HG03460 (cell line): ENCODE data around the gene ATP10A.

Source experiments
- ATAC-seq: cut with Tn5 transposase; IDR thresholded peaks from one replicate; pipeline ENCODE4 v1.9.1; 2021; ENCODE audit not compliant: unreplicated experiment

The ATP10A gene

DNA sequence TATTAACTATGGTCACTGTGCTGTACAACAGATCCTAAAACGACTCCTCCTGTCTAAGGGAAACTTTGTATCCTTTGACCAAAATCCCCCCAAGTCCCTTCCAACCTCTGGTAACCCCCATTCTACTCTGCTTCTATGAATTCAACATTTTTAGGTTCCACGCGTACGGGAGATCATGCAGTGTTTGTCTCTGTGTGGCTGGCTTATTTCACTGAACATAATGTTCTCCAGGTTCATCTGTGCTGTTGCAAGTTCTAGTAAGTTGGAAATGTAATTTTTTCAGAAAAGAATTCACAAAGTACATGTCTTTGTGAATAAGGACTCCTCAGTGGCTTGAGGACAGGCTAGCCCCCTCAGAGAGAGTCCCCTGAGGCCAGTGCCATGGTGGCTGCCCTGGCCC is 66.1 kb downstream of the ATP10A start:
- no peak for ATAC-seq

DNA sequence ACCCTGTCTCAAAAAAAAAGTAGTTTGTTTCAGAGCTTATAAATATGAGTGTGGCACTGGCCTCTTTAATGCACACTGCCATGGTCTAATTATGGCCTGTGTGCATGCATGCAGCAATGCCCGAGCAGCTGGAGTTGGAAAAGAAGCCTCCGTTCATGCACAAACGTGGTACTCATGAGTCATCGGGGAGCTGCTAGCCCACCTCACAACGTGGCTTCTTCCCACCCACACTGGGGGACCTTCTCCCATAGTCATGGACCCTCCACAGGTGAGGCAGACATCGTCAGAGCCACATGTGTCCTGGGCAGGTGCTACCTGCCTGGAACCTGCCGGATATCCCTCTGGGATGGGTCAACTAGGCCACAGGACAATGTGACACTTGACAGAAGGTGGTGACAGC is 66.7 kb downstream of the ATP10A start:
- ATAC-seq: no peak

DNA sequence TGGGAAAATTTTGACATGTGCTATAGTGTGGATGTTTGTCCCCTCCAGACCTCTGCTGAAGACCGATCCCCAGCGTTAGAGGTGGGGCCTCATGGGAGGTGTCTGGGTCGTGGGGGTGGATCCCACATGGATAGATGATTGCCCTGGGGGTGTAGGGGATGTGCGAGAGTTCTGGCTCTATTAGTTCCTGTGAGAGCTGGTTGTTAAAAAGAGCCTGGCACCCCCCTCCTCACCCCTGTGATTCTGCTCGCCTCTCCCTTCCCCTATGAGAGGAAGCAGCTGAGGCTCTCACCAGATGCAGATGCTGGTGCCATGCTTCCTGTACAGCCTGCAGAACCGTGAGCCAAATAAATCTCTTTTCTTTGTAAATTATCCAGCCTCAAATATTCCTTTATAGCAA is 67.4 kb downstream of the ATP10A start:
- ATAC-seq: no peak

DNA sequence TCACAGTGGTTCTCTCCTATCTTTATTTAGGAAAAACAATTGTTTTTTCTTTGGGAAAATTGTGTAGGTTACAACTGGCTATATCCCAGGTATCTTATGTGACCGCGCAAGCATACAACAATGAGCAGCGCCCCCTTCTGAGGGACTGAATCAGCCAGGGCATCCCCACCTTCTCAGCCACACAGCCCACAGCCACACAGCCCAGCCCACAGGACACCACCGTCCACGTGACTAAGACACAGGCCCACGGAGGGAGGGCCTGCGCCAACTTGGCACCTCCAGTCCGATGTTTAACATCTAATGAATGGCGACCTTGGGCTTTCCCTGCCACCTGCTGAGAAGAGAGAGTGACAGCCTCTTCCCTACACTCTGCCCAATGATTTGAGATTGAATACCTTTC is 68.1 kb downstream of the ATP10A start:
- ATAC-seq: no peak

DNA sequence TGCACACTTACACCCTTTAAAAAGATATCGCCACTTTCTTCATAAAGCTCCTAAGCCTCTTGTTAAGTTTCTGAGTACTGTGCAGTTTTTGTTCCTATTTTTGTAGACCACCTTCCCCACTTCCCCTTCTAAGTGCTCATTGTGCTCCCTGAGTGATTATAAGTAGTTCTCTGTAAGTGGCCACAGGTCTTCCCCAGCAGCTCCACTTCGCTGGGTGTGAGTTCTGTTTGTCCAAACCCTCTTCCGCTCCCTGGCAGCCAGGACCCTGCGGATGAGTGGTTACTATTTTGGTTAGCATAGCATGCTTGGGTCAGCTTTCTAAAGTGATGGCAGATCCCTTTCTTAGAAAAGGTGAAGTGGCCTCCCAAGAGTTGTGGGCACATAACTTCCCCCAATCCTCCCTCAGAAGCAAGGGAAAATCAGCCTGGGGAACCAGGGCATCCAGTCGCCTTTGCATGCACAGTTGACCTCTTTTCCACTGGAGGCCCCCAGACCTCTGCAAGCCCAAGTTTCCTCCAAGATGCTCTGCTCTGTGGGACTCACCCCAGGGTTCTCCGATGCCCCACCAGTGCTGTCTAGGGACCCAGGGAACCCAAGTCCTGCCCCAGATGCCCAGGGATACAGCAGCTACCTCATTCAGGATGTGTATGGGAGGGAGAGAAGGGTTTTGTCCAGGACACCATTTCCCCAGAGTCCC is 69.6 kb downstream of the ATP10A start:
- ATAC-seq: peak; percentile 90

DNA sequence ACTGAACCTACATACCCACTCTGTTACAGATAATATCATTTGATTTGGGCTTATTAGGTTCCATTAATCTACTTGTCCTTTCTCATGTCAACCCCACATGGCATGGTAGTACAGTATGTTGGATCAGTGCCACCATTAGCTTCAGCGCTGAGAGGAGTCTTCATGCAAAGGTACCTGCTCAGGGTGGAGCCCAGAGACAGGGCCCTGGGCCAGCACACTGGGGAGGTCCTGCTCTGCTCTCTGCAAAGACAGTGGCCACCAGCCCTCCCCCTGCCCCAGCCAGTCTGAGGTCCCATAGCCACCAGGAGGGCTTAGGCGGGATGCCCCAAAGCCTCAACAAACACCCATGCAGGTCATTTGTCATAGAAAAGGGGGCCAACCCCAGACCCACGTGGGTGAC is 71.0 kb downstream of the ATP10A start:
- no peak for ATAC-seq

DNA sequence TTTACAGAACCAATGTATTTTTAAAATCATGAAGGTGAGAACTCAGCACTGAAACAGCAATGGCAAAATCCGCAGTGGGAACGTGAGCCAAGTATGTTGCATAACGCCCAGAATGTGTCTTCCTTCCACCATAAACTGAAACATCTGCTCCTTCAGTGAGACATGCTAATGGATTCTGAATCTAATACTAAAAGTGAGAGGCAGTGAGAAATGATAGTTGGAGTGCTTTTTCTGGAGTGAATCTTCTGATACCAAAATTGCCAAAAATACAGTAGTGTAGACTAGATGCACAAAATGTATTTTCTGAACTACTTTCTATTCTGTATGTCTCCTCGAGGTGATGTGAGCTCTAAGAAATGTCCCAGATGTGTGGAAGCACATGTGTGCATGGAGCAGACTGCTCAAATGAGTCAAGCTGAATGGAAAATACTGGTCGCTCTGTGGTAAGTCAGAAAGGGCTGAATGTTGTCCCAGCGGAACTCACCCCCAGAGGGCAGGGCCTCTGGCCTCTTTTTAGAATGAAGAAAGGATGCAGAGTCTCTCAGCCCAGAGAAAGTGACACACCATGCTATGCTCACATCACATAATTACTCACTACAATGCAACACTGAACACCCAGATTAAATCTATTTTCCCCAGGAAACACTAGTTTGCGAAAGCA is 73.0 kb downstream of the ATP10A start:
- no peak for ATAC-seq

DNA sequence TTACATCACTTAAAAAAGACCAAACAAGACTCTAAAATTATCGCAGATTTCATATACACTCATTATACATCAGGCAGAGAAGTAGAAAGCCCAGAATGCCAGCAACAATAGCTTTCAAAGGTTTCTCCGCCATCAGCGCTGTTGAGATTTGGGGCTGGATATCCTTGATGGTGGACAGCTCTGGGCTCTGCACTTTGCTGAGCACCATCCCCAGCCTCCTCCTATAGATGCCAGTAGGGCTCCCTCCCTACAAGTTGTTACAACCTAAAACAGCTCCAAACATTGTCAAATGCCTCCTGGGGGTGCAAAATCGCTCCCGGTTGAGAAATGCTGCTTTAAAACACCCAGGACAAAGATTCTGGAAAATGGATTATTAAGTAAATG is 73.5 kb downstream of the ATP10A start:
- ATAC-seq: no peak

DNA sequence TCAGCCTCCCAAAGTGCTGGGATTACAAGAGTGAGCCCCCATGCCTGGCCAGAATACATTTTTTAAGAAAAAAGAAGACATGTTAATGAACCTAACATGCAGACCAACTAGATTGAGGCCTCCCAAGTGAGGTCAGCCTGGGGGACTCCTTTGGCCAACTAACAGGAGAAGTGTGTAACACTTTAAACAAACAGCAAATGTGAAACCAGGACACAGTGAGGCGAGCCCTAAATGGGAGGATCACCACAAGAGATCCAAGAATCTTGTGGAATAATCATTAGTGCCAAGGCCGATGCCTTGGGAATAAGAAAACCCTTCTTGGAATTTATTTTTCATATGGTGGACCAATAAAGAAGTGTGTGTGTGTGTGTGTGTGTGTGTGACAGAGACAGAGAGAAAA is 73.9 kb downstream of the ATP10A start:
- ATAC-seq: no peak

DNA sequence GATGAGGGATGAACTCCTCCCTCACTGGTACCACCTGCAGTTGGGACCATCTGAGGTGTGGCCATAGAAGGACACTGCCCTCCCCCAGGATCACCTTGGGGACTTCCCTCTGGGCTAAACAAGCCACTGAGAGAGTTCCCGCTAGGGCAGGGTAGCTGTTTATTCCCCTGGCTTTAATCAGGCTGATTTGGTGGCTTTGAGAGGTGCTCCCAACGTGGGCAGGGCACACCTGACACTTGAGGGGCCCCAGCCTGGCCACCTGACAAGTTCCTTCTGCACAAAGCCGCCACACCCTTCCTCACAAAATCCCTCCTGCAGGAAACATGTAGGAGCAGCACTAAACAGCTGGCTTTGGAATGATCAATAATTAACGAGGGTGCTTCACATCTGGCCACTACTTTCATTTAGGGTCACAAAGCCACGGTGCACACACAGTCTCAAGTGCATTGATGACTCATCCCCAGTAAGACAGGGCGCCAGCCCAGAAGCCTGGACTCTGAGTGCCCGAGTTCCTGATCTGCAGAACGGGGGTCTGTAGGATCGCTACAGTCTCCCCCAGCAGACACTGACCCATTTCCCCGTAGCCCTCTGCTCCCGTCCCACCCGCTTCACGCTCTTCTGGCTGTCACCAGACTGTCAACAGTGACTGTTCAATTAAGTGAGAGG is 75.1 kb downstream of the ATP10A start:
- ATAC-seq: peak; percentile 44

DNA sequence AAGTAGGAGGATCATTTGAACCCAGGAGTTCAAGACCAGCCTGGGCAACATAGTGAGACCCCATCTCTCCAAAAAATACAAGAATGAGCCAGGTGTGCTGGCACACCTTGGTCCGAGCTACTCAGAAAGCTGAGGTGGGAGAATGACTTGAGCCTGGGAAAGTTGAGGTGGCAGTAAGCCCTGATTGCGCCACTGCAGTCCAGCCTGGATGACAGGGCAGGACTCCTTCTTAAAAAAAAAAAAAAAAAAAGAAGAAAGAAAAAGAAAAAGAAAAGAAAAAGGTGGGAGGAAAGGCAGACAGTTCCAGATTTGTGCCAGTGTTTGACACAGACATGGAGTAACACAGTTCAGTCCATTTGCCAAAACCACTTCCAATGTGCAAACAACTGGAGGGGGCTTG is 75.7 kb downstream of the ATP10A start:
- no peak for ATAC-seq

DNA sequence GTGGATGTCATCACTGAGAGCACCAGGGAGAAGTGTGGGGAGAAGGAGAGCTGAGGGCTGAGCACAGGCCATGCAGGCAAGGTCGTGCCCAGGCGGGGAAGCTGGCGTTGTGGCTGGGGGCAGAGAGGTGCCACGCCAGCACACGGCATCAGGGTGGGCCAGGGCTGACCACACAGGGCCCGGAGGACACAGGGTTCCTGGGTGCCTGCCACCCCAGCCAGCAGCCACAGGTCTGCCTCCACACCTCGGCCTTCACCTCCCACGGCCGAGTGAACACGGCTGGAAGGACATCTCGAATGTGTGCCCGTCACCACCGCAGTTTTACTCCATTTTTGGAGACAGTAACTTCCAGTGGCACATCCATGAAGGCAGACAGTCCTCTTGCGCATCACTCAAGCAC is 77.1 kb downstream of the ATP10A start:
- ATAC-seq: no peak

DNA sequence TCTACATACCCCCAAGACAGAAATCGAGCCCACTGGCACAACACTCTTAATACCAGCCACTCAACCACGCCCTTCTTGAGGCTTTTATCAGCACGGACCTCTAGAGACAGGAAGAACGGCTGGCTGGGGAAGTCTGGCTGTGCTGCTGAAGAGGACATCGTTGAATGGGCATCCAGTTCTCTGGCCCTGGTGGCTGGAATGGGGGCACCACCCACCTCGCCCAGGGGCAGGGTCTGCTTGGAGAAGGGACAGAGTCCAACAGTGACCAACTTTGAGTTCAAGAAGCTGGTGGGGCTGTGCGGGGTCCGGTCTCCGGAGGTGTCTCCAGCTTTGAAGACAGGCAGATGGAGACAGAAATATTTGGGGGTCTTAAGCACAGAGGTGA is 77.5 kb downstream of the ATP10A start:
- ATAC-seq: no peak

DNA sequence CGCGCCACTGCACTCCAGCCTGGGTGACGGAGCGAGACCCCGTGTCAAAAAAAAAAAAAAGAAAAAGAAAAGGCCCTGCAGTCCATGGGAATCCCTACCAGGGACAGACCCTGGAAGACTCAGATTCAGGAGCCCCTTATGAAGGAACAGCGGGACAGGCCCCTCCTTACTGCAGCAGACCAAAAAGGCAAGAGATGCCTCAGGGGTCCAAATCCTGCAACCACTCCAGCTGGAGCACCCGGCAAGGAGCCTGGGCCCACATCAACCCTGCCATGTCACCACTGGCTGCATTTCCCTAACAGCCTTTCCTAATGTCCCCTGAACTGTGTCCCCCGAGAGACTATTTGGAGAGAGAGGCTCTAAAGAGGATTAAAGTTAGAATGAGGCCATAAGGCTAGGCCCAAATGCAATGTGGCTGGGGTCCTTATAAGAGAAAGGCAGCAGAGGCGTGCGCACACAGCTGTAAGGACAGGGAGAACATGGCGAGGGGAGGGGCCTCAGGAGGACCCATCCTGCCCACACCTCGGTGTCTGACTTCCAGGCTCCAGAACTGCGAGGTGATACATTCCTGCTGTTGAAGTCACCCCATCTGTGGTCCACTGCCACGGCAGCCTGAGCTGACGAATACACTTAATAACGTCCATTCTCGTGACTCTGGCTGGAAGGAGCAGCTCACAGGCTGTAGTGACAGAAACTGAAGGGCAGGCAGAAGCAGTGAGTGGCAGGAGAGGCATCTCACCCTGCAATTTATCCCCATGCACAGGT is 78.1 kb downstream of the ATP10A start:
- no peak for ATAC-seq

DNA sequence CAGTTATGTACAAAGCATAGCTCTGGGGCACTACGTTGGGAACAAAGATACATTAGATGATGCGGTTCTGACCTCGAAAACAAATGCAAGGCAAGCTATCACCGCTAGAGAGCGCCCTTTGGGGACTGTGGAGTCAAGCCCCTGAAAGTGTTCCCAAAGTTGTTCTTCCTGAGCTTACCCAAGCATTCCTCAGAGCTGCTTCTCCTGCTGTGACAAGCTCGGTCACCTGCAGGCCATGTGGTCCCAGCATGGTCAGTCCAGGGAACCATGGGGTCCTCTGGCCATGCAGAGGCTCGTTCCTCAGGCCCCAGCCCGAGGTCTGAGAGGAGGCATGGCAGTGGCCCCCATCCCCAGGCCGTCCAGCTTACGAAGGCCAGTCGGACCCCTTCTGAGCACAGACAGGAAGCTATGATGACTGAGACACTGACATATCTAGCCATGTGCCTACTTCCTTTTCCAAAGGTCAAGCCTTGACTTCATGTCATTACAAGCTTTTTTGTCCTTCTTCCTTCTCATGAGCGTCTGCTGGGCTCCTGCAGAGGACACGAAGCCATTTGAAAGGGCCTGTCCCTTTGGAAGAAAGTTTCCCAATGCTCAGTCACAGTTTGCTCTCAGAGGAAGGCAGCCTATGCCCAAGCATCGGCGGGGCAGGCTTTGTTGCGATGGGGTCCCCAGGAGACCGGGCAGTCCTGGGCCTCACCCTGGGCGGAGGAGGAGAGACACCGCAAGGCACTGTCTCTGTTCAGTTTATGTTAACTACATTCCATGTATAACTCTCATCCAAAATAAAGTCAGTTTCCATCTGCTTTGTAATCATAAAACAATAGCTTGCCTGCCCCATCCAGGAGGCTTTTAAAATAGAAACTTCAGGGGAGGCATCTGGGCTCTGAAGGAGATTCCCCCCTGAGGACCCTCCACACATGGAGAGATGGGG is 79.3 kb downstream of the ATP10A start:
- ATAC-seq: no peak

DNA sequence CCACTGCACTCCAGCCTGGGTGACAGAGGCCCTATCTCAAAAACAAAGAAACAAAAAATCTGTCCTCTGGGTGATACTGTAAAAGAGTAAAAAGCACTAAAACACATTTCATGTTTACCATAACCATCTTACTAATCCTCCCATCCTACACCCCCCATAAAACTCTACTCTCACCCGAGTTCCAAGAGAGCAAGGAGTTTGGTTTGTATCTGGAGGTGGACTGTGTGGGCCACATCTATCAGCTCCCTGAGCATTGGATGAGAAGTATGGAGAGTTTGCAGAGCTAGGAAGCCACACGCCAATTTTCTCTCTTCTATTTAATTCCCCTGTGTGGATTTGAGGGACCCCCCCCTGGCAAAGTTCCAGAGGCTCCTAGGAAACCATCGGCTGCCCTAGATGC is 80.0 kb downstream of the ATP10A start:
- ATAC-seq: no peak

DNA sequence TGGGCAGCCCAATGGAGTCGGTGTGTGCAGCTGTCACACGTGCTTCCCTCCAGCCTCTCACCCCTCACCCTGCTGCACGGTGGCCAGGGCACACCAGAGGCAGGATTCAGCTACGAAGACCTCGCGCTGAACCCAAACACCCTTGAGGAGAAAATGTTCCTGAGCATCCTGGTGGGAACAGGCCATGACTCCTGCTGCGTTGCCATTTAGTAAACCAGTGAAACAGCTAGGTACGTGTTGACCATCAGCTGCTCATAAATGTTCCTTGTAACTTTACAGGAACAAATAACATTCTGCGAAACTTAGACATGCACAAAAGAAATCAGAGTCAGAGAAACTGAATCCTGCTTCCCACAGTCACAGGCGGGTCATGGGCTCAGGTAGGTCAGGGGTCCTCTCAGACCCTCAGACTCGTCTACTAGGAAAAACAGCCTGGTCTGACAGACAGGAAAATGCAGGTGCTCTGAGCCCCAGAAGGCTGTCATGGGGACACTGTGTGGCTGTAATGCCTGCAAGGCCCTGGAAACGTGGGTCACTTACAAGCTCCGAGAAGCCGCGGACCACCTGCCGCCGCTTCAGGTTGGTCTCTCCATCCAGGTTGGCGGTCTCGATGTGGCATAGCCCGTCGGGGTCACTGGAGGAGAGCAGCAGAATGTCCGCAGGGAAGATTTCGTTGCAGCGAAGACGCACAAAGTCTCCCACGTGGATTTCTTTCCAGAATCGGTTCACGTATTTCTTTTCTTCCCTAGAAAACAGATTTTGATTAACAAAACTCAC is 82.5 kb downstream of the ATP10A start:
- no peak for ATAC-seq

DNA sequence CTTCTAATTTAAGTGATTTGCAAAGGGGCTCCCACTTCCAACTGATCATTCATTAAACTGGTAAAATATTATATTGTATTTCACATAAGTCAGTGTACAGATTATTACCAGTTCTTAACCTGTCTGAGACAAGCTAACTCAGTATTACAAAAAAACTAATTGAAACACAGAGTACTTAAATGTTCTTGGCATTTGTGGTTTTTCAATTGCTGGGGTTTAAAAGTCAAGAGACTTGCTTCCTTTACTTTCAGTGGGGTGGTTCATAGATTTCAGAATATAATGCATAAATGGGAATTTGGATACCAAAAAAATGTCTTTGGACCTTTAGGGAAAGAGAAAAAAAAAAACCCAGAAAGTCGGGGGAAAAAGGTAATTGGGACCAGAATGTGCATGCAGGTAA is 85.0 kb downstream of the ATP10A start:
- no peak for ATAC-seq

DNA sequence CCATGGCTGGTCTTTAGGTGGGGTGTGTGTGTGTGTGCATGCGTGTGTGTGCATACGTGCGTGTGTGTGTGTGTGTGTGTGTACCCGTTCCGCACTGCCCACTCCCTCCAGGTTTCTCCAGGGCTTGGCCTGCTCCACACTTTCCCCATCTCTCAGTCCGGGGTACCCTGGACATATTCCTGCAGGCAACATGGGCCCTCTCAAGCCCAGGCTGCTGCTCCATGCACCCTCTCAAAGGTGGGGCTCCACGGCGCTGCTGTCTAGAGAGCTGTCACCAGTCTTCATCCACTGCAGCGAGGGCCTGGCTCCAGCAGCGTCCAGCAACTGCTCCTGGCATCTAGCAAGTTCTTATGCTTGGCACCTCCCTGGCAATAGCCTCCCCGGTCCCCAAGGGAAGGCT is 86.1 kb downstream of the ATP10A start:
- ATAC-seq: no peak
